Caco-2 (cell line): ENCODE data around the gene EMC8. TPM values are rescaled to one million over a fixed set of nuclear protein-coding genes. Genes with fewer than 3 reads are reported as not detected.

Source experiments
- BruUV-seq: library from RNA; stranded (reverse); fragments of 400-500 nt; replicated peaks from 2 replicates; lab custom pipeline; 2021; lab: Mats Ljungman, UMichigan
- CTCF ChIA-PET: fragments of 300-600 bp; sonication (Branson Sonifier 250); formaldehyde crosslinking; loops from one replicate; lab custom pipeline; 2022; ENCODE audit warnings: antibody characterized with exemption; lab: Charles Lee
- POLR2A ChIA-PET: fragments of 300-600 bp; sonication (Branson Sonifier 250); formaldehyde crosslinking; loops from one replicate; lab custom pipeline; 2022; ENCODE audit warnings: antibody characterized with exemption; lab: Charles Lee
- DNase-seq, 2 experiments: peaks; one replicate each; pipeline versions ENCODE4 v3.0.0 to v3.0.0-alpha.2; 2020 to 2022
- H3K27me3 ChIP-seq: replicated peaks from 2 replicates; pipeline ENCODE4 v1.6.0; 2011; ENCODE audit warnings: low read length; ENCODE audit not compliant: control insufficient read depth, insufficient read depth
- H3K36me3 ChIP-seq: 2 replicates; pipeline ENCODE4 v1.5.1; 2011; ENCODE audit warnings: low read length; ENCODE audit not compliant: control insufficient read depth, insufficient read depth
- H3K4me1 ChIP-seq: fragments of 250-450 bp; sonication (Bioruptor Pico); 2 replicates; pipeline ENCODE4 v1.5.1; 2020; ENCODE audit warnings: mild to moderate bottlenecking
- H3K4me3 ChIP-seq: 2 replicates; pipeline ENCODE4 v1.5.1; 2011; ENCODE audit warnings: low read depth, mild to moderate bottlenecking, control low read depth, low read length
- H3K9me3 ChIP-seq: fragments of 250-450 bp; sonication (Bioruptor Pico); 2 replicates; pipeline ENCODE4 v1.5.1; 2020; ENCODE audit warnings: mild to moderate bottlenecking, moderate library complexity
- H3K27ac Mint-ChIP-seq: one replicate; pipeline ENCODE4 v1.8.0; 2022; ENCODE audit warnings: mixed read lengths; ENCODE audit not compliant: unreplicated experiment
- H3K27me3 Mint-ChIP-seq: one replicate; pipeline ENCODE4 v1.8.0; 2022; ENCODE audit warnings: mixed read lengths; ENCODE audit not compliant: insufficient read depth, unreplicated experiment
- H3K36me3 Mint-ChIP-seq: one replicate; pipeline ENCODE4 v1.8.0; 2022; ENCODE audit warnings: mild to moderate bottlenecking, mixed read lengths; ENCODE audit not compliant: insufficient read depth, unreplicated experiment
- H3K4me1 Mint-ChIP-seq: one replicate; pipeline ENCODE4 v1.8.0; 2022; ENCODE audit warnings: low read depth, mixed read lengths; ENCODE audit not compliant: unreplicated experiment
- H3K4me3 Mint-ChIP-seq: one replicate; pipeline ENCODE4 v1.8.0; 2022; ENCODE audit warnings: mild to moderate bottlenecking, moderate library complexity, mixed read lengths; ENCODE audit not compliant: unreplicated experiment
- H3K9me3 Mint-ChIP-seq: one replicate; pipeline ENCODE4 v1.8.0; 2022; ENCODE audit warnings: mixed read lengths; ENCODE audit not compliant: unreplicated experiment
- intact Hi-C: fragments of 100-400 bp; cut with micrococcal nuclease; formaldehyde crosslinking; loops from one replicate; pipeline ENCODE4 v1.10.0; 2022; ENCODE audit not compliant: unreplicated experiment
- total RNA-seq: library from RNA; stranded (reverse); gene quantifications from 2 replicates; pipeline ENCODE4 v1.2.3, GENCODE V29; 2022
- TF ChIP-seq, protein P1 (sequence below), 2 experiments: fragments of 200-600 bp in 1 of 2; IDR thresholded peaks; 1 replicate in 1 of 2; 2 replicates in 1 of 2; pipeline versions ENCODE4 v1.5.1 to v1.8.0; 2011 to 2022; ENCODE audit warnings: antibody characterized with exemption in 1 of 2, control low read depth in 1 of 2, inconsistent platforms in 1 of 2, low read depth in 1 of 2, low read length in 1 of 2, mild to moderate bottlenecking in 1 of 2, moderate library complexity in 1 of 2; ENCODE audit not compliant: insufficient read depth in 1 of 2, severe bottlenecking in 1 of 2, unreplicated experiment in 1 of 2

EMC8 gene
- total RNA-seq, 1 experiment from 2014 or later = 94.7 TPM

DNA sequence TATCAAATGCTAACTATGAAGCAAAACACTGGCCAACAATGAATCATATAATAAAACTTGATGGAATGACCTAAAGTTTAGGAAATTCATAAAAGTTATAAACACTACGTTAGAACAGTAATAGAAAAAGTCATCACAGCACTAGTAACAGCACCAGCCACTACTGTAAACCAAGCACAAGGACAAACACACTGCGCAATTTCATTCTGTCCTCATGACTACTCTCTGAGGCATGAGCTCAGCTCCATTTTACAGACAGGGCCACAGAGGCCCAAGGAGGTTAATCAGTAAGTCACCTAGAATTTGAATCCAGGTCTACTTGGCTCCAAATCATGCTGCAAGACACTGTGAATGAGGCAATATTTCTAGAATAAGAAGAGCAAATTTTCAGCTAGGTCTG lies 13.4 kb downstream of the EMC8 start:
- BruUV-seq = no TSS peak
- no peaks in the 10 kb centered on the region for H3K9me3 ChIP-seq

GRCh38 chr16:85784813-85785212 lies 14.5 kb downstream of the EMC8 start:
- Histone ChIP-seq H3K4me3 (no peak overlapping the region), H3K36me3 (peaks cover 15% of the 10 kb centered on the region), H3K27me3 (no peaks in the 10 kb centered on the region), H3K9me3 (no peaks in the 10 kb centered on the region), H3K4me1 (0 out of 2 replicates have a peak, but pooled peaks cover 8% of the 10 kb centered on the region)
- no peaks in the 10 kb centered on the region for H3K9me3 Mint-ChIP-seq
- POLR2A ChIA-PET = no interaction called here
- H3K4me1 Mint-ChIP-seq = peaks cover 12% of the 10 kb centered on the region
- TF ChIP-seq, protein P1, sequence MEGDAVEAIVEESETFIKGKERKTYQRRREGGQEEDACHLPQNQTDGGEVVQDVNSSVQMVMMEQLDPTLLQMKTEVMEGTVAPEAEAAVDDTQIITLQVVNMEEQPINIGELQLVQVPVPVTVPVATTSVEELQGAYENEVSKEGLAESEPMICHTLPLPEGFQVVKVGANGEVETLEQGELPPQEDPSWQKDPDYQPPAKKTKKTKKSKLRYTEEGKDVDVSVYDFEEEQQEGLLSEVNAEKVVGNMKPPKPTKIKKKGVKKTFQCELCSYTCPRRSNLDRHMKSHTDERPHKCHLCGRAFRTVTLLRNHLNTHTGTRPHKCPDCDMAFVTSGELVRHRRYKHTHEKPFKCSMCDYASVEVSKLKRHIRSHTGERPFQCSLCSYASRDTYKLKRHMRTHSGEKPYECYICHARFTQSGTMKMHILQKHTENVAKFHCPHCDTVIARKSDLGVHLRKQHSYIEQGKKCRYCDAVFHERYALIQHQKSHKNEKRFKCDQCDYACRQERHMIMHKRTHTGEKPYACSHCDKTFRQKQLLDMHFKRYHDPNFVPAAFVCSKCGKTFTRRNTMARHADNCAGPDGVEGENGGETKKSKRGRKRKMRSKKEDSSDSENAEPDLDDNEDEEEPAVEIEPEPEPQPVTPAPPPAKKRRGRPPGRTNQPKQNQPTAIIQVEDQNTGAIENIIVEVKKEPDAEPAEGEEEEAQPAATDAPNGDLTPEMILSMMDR (IDR thresholded peaks at IDR 0.05; ENCODE audit: insufficient read depth in 1 of 2, low read depth in 1 of 2, low read length in 1 of 2, severe bottlenecking in 1 of 2, unreplicated experiment in 1 of 2) = no peak
- no peaks in the 10 kb centered on the region for H3K27me3 Mint-ChIP-seq
- H3K27ac Mint-ChIP-seq = no peak overlapping the region
- H3K36me3 Mint-ChIP-seq = peaks cover 70% of the 10 kb centered on the region
- CTCF ChIA-PET = interaction anchor here (0.7 kb wide), 1 partner anchor 24 kb away, joined by 3 read pairs; no protein-coding TSS in a partner anchor
- no peak overlapping the region for H3K4me3 Mint-ChIP-seq
- BruUV-seq = no TSS peak
- no peak for DNase-seq
- intact Hi-C loops = no loop called here

More for the DNA sequence above, 13.4 kb downstream of the EMC8 start:
- H3K4me1 Mint-ChIP-seq = peaks cover 12% of the 10 kb centered on the region
- H3K9me3 Mint-ChIP-seq = no peaks in the 10 kb centered on the region
- H3K27ac Mint-ChIP-seq = no peak overlapping the region
- CTCF ChIA-PET = no interaction called here
- Histone ChIP-seq H3K27me3 (no peaks in the 10 kb centered on the region), H3K4me3 (no peak overlapping the region), H3K4me1 (0 out of 2 replicates have a peak, but pooled peaks cover 8% of the 10 kb centered on the region), H3K36me3 (peaks cover 9% of the 10 kb centered on the region)
- intact Hi-C loops = no loop called here
- no peak overlapping the region for H3K4me3 Mint-ChIP-seq
- POLR2A ChIA-PET = no interaction called here
- DNase-seq = no peak
- peaks cover 76% of the 10 kb centered on the region for H3K36me3 Mint-ChIP-seq
- TF ChIP-seq, protein P1 (IDR thresholded peaks at IDR 0.05; ENCODE audit: insufficient read depth in 1 of 2, low read depth in 1 of 2, low read length in 1 of 2, severe bottlenecking in 1 of 2, unreplicated experiment in 1 of 2) = no peak
- H3K27me3 Mint-ChIP-seq = no peaks in the 10 kb centered on the region

GRCh38 chr16:85783441-85783840 lies 15.9 kb downstream of the EMC8 start:
- H3K4me1 Mint-ChIP-seq = peaks cover 12% of the 10 kb centered on the region
- ChIA-PET POLR2A (no interaction called here), CTCF (no interaction called here)
- H3K27ac Mint-ChIP-seq = no peak overlapping the region
- H3K4me3 Mint-ChIP-seq = no peak overlapping the region
- peaks cover 65% of the 10 kb centered on the region for H3K36me3 Mint-ChIP-seq
- no peak for DNase-seq
- no TSS peak for BruUV-seq
- no peaks in the 10 kb centered on the region for H3K27me3 ChIP-seq
- H3K36me3 ChIP-seq = peaks cover 12% of the 10 kb centered on the region
- no peaks in the 10 kb centered on the region for H3K9me3 Mint-ChIP-seq
- H3K9me3 ChIP-seq = no peaks in the 10 kb centered on the region
- H3K4me3 ChIP-seq = no peak overlapping the region
- H3K27me3 Mint-ChIP-seq = no peaks in the 10 kb centered on the region
- intact Hi-C loops = no loop called here
- TF ChIP-seq, protein P1 (IDR thresholded peaks at IDR 0.05; ENCODE audit: insufficient read depth in 1 of 2, low read depth in 1 of 2, low read length in 1 of 2, severe bottlenecking in 1 of 2, unreplicated experiment in 1 of 2) = no peak
- 0 out of 2 replicates have a peak, but pooled peaks cover 8% of the 10 kb centered on the region for H3K4me1 ChIP-seq
